H1 (cell line): ENCODE measurements around the gene PSMD6. TPM values are rescaled to one million over a fixed set of nuclear protein-coding genes. Genes with fewer than 3 reads are reported as not detected.

Experiments
- CBX5 ChIP-seq: fragments of 300-800, 300-1000 bp; sonication (generic); IDR thresholded peaks from 2 replicates; pipeline ENCODE4 v1.7.1; 2016; ENCODE audit warnings: antibody characterized with exemption, low read length, low read depth
- GTF2F1 ChIP-seq: IDR thresholded peaks from 2 replicates; pipeline ENCODE4 v1.6.1; 2012; ENCODE audit warnings: low read depth, low read length, improper control_type of control experiment, borderline replicate concordance
- NANOG ChIP-seq: IDR thresholded peaks from 2 replicates; pipeline ENCODE4 v1.6.1; 2011; ENCODE audit warnings: low read length, low read depth, mild to moderate bottlenecking, inconsistent platforms; ENCODE audit not compliant: insufficient read depth, poor library complexity, severe bottlenecking
- RNF2 ChIP-seq: fragments of 200-900, 300-1000 bp; sonication (generic); IDR thresholded peaks from 2 replicates; pipeline ENCODE4 v1.7.1; 2016; ENCODE audit warnings: borderline replicate concordance, low read depth, mild to moderate bottlenecking, antibody characterized with exemption, low read length; ENCODE audit not compliant: poor library complexity, severe bottlenecking; ENCODE audit errors: missing control alignments
- SUZ12 ChIP-seq: fragments of 200-600 bp; sonication (generic); IDR thresholded peaks from 2 replicates; pipeline ENCODE4 v1.6.1; 2012; ENCODE audit warnings: mild to moderate bottlenecking, inconsistent platforms, low read length, moderate library complexity, mixed read lengths
- polyA plus RNA-seq, 7 experiments: library from polyadenylated mRNA; depleted of rRNA in 3 of 7; stranded (reverse) in 5 of 7; unstranded in 2 of 7; fragments of >200 nt in 5 of 7; fragments of 200-250 nt in 2 of 7; gene quantifications; 1 replicate in 5 of 7; 2 replicates in 1 of 7; 4 replicates in 1 of 7; pipeline versions ENCODE4 v1.2.1 to v1.2.3, GENCODE V29; 2011 to 2013; ENCODE audit warnings: missing spikeins in 2 of 7, mixed read lengths in 2 of 7
- total RNA-seq: library from RNA; stranded (reverse); fragmentation: NEBNext Ultra II Directional; extraction: Animal tissue kit (Norgen Biotek cat#: 25700); gene quantifications from 2 replicates; pipeline ENCODE4 v1.2.1, GENCODE V29; 2021

Gene PSMD6
- total and polyA plus RNA-seq, 2 of the 8 experiments (the other 6 are each of a cell fraction or from before 2014, with no cell fraction given) = 43.7 to 104 TPM

DNA sequence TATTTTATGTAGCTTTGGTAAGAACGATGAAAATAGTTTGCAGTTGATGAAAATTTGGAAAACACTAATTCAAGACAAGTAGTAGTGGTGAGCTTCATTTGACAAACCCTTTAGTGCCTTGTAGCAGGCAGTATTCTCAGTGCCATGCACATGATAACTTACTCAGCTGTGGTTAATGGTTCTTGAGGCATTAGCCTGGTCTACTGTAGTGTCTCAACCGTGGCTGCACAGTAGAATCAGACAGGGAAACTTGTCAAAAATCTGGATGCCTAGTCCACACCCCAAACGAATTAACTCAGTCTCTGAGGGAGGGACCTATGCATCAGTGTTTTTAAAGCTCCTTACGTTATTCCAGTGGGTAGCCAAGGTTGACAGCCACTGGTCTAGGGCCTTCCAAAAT, 45.4 kb downstream of the PSMD6 start (continued):
- no peak for TF ChIP-seq SUZ12
- no peak for TF ChIP-seq CBX5
- TF ChIP-seq NANOG = no peak
- no peak for TF ChIP-seq RNF2
- TF ChIP-seq GTF2F1 = no peak
